ENCODE results near the gene NUDT8. TPM values are rescaled to one million over a fixed set of nuclear protein-coding genes. Genes with fewer than 3 reads are reported as not detected.
"Not testable (repeated sequence)": the region's sequence is repeated elsewhere in the genome, so short reads cannot be mapped to it uniquely, and the experiment has no call there.

NUDT8 gene
- total RNA-seq, 3 donors from 2014 or later = 9.7 to 15.1 (median 12.0) TPM

DNA sequence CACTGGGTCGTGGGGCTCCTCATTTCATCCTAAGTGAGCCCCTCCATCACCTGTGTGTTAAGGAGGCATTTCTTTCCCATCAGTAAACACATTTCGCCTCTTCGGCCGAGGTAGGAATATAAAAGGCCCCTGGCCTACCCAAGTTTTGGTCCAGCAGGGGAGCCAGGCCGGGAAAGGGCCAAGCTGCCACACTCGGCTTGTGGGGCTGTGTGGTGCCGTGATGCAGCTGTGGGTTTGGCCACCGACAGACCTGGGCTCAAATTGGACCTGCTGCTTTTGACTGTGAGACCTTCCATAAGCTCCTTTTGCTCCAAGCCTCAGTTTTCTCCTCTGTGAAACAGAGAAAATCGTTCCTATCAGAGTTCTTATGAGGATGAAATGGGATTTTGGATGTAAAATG lies 22.2 kb downstream of the NUDT8 start:
- Histone ChIP-seq H3K27me3 (no peaks in the 10 kb centered on the region), H3K4me3 (peak overlapping the region; percentile 98 to 100 (median 99)), H3K4me1 (no peaks in the 10 kb centered on the region), H3K27ac (peak overlapping the region; percentile 9 to 88), H3K36me3 (no peaks in the 10 kb centered on the region), H3K9me3 (no peaks in the 10 kb centered on the region)
- intact Hi-C loops (cut with DNase I; ENCODE audit: low total_unique reads) = no loop called here
- no peak for DNase-seq (ENCODE audit: low spot score in 2 of 2)
- TF ChIP-seq POLR2AphosphoS5 (IDR thresholded peaks at IDR 0.05) (no peak), CTCF (IDR thresholded peaks at IDR 0.05) (no peak), POLR2A (IDR thresholded peaks at IDR 0.05) (no peak)

GRCh38 chr11:67606492-67607295 lies 23.0 kb downstream of the NUDT8 start, which contains the start of gene NDUFV1:
NDUFV1 (plus strand) TSS chr11:67606936; CDS start chr11:67607005, 69 bp downstream.
- Histone ChIP-seq H3K36me3 (no peaks in the 10 kb centered on the region), H3K9me3 (no peaks in the 10 kb centered on the region), H3K27ac (peak within 1 kb of the TSS; percentile 87 to 88), H3K4me1 (no peaks in the 10 kb centered on the region), H3K27me3 (no peaks in the 10 kb centered on the region), H3K4me3 (peak within 1 kb of the TSS; percentile 98 to 100 (median 99))
- intact Hi-C loops (cut with DNase I; ENCODE audit: low total_unique reads) = no loop called here
- TF ChIP-seq POLR2A (IDR thresholded peaks at IDR 0.05) = no peak
- peak; percentile 83 to 89 (median 87) for TF ChIP-seq POLR2AphosphoS5 (IDR thresholded peaks at IDR 0.05)
- TF ChIP-seq CTCF (IDR thresholded peaks at IDR 0.05) = peak; percentile 79 to 84 (median 80)
- DNase-seq (ENCODE audit: low spot score in 2 of 2) = peak; percentile 95 to 97

DNA sequence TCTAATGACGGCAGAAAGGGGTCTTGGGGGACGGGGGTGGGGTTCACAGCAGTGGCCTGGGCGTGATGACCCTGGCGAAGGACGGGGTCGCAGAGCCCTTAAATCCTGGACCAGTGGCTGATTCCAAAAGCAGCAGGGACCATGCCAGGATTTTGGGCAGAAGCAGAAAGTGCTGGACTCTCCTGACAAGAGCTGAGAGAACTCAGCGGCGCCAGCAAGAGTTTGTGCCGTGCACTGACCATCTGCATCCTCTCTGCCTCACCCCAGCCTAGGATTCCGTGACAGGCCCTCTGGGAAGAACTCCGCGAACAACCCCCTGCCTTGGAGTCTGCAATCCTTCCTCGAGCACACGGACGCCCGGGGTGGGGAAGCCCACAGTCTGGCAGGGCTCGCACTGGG lies 23.6 kb downstream of the NUDT8 start:
- Histone ChIP-seq H3K27me3 (no peaks in the 10 kb centered on the region), H3K4me1 (no peaks in the 10 kb centered on the region), H3K4me3 (peak overlapping the region; percentile 98 to 100 (median 99)), H3K36me3 (no peaks in the 10 kb centered on the region), H3K9me3 (no peaks in the 10 kb centered on the region), H3K27ac (peak overlapping the region; percentile 87 to 88)
- no peak for DNase-seq (ENCODE audit: low spot score in 2 of 2)
- intact Hi-C loops (cut with DNase I; ENCODE audit: low total_unique reads) = no loop called here
- no peak for TF ChIP-seq CTCF (IDR thresholded peaks at IDR 0.05)
- no peak for TF ChIP-seq POLR2AphosphoS5 (IDR thresholded peaks at IDR 0.05)
- TF ChIP-seq POLR2A (IDR thresholded peaks at IDR 0.05) = no peak

DNA sequence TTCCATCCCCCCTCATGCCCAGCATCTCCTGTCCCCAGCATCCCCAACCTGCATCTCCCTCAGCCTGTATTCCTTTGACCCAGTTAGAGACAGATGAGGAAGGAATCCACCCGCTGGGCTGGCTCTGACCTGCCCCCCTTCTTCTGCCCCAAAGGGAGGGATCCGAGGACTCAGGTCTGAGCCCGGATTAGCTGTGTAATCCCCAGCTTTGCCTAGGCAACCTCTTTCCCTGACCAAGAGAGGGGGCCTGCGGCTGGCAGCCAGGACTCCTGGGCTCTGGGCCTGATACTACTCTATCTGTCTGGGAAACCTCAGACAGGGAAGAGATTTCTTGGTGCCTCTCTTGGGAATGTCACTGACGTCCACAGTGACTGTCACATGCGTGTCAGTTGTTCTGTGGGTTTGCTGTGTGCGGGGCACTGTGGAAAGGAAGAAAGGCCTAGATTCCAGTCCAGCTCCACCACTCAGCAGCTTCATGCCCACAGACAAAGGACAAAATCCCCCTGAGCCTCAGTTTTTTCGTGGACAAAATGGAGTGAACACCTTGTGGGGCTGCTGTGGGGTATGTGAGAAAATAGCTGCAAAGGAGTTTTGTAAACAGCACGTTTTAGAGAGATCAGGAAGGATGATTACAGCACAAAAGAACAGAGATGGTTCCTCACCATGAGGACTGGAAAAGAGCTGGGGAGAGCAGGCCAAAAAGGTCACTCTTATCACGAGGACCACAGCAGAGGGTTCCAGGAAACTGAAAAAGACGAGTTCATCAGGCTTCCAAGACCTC lies 24.3 kb downstream of the NUDT8 start:
- no peak overlapping the region for H3K27ac ChIP-seq
- no peak overlapping the region for H3K4me3 ChIP-seq
- TF ChIP-seq POLR2AphosphoS5 (IDR thresholded peaks at IDR 0.05) (no peak), POLR2A (IDR thresholded peaks at IDR 0.05) (no peak), CTCF (IDR thresholded peaks at IDR 0.05) (no peak)
- no peaks in the 10 kb centered on the region for H3K9me3 ChIP-seq
- no peaks in the 10 kb centered on the region for H3K27me3 ChIP-seq
- H3K4me1 ChIP-seq = no peaks in the 10 kb centered on the region
- no peaks in the 10 kb centered on the region for H3K36me3 ChIP-seq
- intact Hi-C loops (cut with DNase I; ENCODE audit: low total_unique reads) = no loop called here
- DNase-seq (ENCODE audit: low spot score in 2 of 2) = no peak

- H3K9me3 ChIP-seq = no peaks in the 10 kb centered on the region
Measured at GRCh38 chr11:67604815-67605214, 24.9 kb downstream of the NUDT8 start.

GRCh38 chr11:67604119-67604518 lies 25.6 kb downstream of the NUDT8 start:
- H3K4me1 ChIP-seq = not testable (repeated sequence)

More at GRCh38 chr11:67604815-67605214, 24.9 kb downstream of the NUDT8 start:
- no peak for DNase-seq (ENCODE audit: low spot score in 2 of 2)
- Histone ChIP-seq H3K27me3 (no peaks in the 10 kb centered on the region), H3K27ac (no peak overlapping the region), H3K4me1 (no peaks in the 10 kb centered on the region), H3K36me3 (no peaks in the 10 kb centered on the region), H3K4me3 (no peak overlapping the region)
- intact Hi-C loops (cut with DNase I; ENCODE audit: low total_unique reads) = no loop called here
- TF ChIP-seq CTCF (IDR thresholded peaks at IDR 0.05) = no peak
- no peak for TF ChIP-seq POLR2A (IDR thresholded peaks at IDR 0.05)
- no peak for TF ChIP-seq POLR2AphosphoS5 (IDR thresholded peaks at IDR 0.05)

More at GRCh38 chr11:67604119-67604518, 25.6 kb downstream of the NUDT8 start:
- H3K27me3 ChIP-seq; H3K9me3 ChIP-seq; intact Hi-C loops (cut with DNase I; ENCODE audit: low total_unique reads); DNase-seq (ENCODE audit: low spot score in 2 of 2); H3K36me3 ChIP-seq; H3K4me3 ChIP-seq; H3K27ac ChIP-seq: not testable (repeated sequence)

Data from breast epithelium (tissue), 4 donors.